MV-4-11 (cell line): ENCODE results near the gene UBTD1.
"Not testable (repeated sequence)": the region's sequence is repeated elsewhere in the genome, so short reads cannot be mapped to it uniquely, and the experiment has no call there.

Source experiments
- DNase-seq: peaks from one replicate; lab custom pipeline; 2025; lab: John Stamatoyannopoulos, UW

UBTD1 gene

GRCh38 chr10:97538839-97539238 is 40.1 kb downstream of the UBTD1 start:
- no peak for DNase-seq

GRCh38 chr10:97539523-97540200 is 40.9 kb downstream of the UBTD1 start:
- no peak for DNase-seq

GRCh38 chr10:97540669-97541500 is 42.2 kb downstream of the UBTD1 start:
- no peak for DNase-seq

- DNase-seq: peak; percentile 46
These were observed 43.7 kb downstream of the UBTD1 start for GRCh38 chr10:97542169-97543024.

GRCh38 chr10:97543025-97543546 is 44.4 kb downstream of the UBTD1 start:
- DNase-seq: peak; percentile 88

GRCh38 chr10:97546456-97547270 is 47.9 kb downstream of the UBTD1 start:
- DNase-seq: no peak

- no peak for DNase-seq
These were observed 48.5 kb downstream of the UBTD1 start for GRCh38 chr10:97547271-97547600.

GRCh38 chr10:97547962-97548361 is 49.2 kb downstream of the UBTD1 start:
- DNase-seq: no peak

GRCh38 chr10:97548828-97549455 is 50.2 kb downstream of the UBTD1 start:
- no peak for DNase-seq

- DNase-seq: no peak
These were observed 51.0 kb downstream of the UBTD1 start for GRCh38 chr10:97549587-97550322.

GRCh38 chr10:97550336-97551149 is 51.8 kb downstream of the UBTD1 start:
- DNase-seq: no peak

- DNase-seq: no peak
These were observed 52.5 kb downstream of the UBTD1 start for GRCh38 chr10:97551271-97551670.

GRCh38 chr10:97553575-97554031 is 54.9 kb downstream of the UBTD1 start:
- peak; percentile 16 for DNase-seq

GRCh38 chr10:97554336-97554735 is 55.6 kb downstream of the UBTD1 start:
- DNase-seq: not testable (repeated sequence)

GRCh38 chr10:97555541-97555940 is 56.8 kb downstream of the UBTD1 start:
- not testable (repeated sequence) for DNase-seq

GRCh38 chr10:97560731-97561381 is 62.1 kb downstream of the UBTD1 start:
- DNase-seq: not testable (repeated sequence)

- DNase-seq: not testable (repeated sequence)
These were observed 62.8 kb downstream of the UBTD1 start for GRCh38 chr10:97561386-97562077.

GRCh38 chr10:97562329-97562728 is 63.6 kb downstream of the UBTD1 start:
- DNase-seq: not testable (repeated sequence)
